GM18858 (cell line): Measurements from ENCODE around the gene ZNF346.

Experiments used
- ATAC-seq: cut with Tn5 transposase; IDR thresholded peaks from one replicate; pipeline ENCODE4 v1.9.1; 2021; ENCODE audit not compliant: unreplicated experiment

The ZNF346 gene

DNA sequence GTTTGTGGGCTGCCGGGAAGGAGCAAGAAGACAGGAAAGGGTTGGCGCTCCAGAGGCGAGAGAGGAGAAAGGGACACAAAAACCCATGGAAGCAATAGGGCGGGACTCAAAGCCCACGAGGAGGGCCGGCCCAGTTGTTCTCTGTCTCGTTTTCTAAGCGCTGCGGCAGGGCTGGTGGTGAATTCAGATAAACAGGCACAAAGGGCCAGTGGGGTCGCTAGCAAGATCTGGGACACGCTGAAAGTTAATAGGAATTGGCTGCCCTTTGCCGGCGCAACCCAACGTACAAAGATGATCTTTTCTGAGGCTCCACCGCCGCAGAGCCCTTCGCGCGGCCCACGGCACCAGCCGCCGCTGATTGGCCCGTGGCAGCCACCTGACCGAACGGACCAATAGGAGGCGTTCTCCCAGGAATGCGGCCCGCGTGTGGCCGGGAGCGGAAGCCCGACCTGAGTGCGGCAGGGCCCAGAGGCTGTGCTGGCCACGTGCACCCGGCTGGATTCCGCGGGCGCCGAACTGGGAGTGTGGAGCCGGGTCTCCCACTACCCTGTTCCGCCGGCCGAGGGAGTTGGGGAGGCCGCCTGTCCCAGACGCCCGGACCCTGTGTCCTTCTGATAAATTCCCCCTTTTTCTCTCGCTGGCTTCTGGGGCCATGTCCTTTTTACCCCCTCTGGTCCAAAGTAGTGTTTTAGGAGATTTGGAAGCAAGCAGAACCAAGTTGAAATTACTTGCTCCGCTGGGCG lies 94.3 kb downstream of the ZNF346 start:
- no peak for ATAC-seq

GRCh38 chr5:177117441-177118045 lies 95.0 kb downstream of the ZNF346 start:
- no peak for ATAC-seq

- no peak for ATAC-seq
Observed at GRCh38 chr5:177122566-177122965, 100.1 kb downstream of the ZNF346 start.

- ATAC-seq: no peak
Observed at GRCh38 chr5:177123789-177124485, 101.4 kb downstream of the ZNF346 start.

- ATAC-seq: no peak
Observed at GRCh38 chr5:177124486-177124991, 102.0 kb downstream of the ZNF346 start.

- ATAC-seq: no peak
Observed at GRCh38 chr5:177126771-177127170, 104.3 kb downstream of the ZNF346 start.

DNA sequence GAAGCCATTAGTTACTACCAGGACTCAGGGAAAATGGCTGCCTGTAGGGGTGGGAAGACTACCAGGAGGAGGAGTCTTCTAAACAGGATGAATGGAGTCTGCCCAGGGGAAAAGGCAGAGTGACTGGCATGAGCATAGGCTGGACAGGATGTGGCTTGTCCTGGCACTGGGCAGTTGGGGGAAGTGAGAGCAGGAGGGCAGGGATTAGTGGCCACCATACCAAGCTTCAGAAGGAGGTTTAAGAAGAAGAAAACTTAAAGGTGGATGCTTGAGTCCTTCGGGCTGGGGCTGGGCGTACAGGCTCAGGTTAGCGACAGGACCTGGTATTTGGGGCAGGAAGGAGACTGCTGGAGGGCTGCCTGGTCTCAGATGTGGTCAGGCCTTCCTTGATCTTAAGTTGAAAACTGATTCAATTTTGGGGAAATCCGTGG lies 106.1 kb downstream of the ZNF346 start:
- no peak for ATAC-seq

- ATAC-seq: no peak
Observed at GRCh38 chr5:177130211-177131018, 107.9 kb downstream of the ZNF346 start.
